ENCODE measurements around the gene CALN1. TPM values are rescaled to one million over a fixed set of nuclear protein-coding genes. Genes with fewer than 3 reads are reported as not detected.
A peak's percentile ranks its signal among the peaks of the same experiment; 100 is the strongest.

Gene CALN1
- total and polyA plus RNA-seq, 9 of the 15 experiments (the other 6 are each of a cell fraction or from before 2014, with no cell fraction given), result 1.4 to 7.5 (median 3.3) TPM

GRCh38 chr7:71871446-71871845, 540.7 kb downstream of the CALN1 start:
- H3K9me3 ChIP-seq (replicated peaks; ENCODE audit: control insufficient read depth, insufficient read depth, low read depth, low read length), result no peaks in the 10 kb centered on the region
- no peaks in the 10 kb centered on the region for H3K4me1 ChIP-seq (replicated peaks in 1 of 2; ENCODE audit: control insufficient read depth in 2 of 2, insufficient read depth in 2 of 2, low read length in 2 of 2)
- peak; percentile 78 for ATAC-seq
- ChIA-PET CTCF (ENCODE audit: low intra/inter-chr PET ratio) (no interaction called here), POLR2A (interaction anchor here (0.7 kb wide), 1 partner anchor 462 kb away, joined by 3 read pairs; no protein-coding TSS in a partner anchor)
- no peak overlapping the region for H3K27ac ChIP-seq (ENCODE audit: extremely low read depth, low read depth, low read length)
- no TSS peak for BruUV-seq (replicated peaks)
- DNase-seq (ENCODE audit: extremely low read depth in 1 of 4, low spot score in 3 of 4), result peak; percentile 19 to 38 (median 22)
- H3K9ac ChIP-seq (ENCODE audit: insufficient read depth in 1 of 2, low read depth in 2 of 2, low read length in 2 of 2), result no peak overlapping the region
- H3K9me1 ChIP-seq (ENCODE audit: control insufficient read depth, insufficient read depth, low read length), result no peaks in the 10 kb centered on the region
- no peaks in the 10 kb centered on the region for H3K27me3 ChIP-seq (ENCODE audit: control insufficient read depth in 2 of 2, insufficient read depth in 2 of 2, low read length in 2 of 2)
- H3K79me2 ChIP-seq (ENCODE audit: control insufficient read depth, insufficient read depth, low read length), result no peaks in the 10 kb centered on the region
- H4K20me1 ChIP-seq (replicated peaks; ENCODE audit: control insufficient read depth, insufficient read depth, low read length), result no peaks in the 10 kb centered on the region
- no peak for FAIRE-seq
- no peak overlapping the region for H3K4me3 ChIP-seq
- H2AFZ ChIP-seq (ENCODE audit: low read depth, low read length), result no peak overlapping the region
- WGBS (ENCODE audit: insufficient coverage, low coverage, missing lambda C conversion rate), result 6% methylated on average over 4 of the region's 4 CpGs
- in situ Hi-C loops (cut with MboI), result no loop called here
- H3K36me3 ChIP-seq (ENCODE audit: control insufficient read depth, insufficient read depth, low read length), result no peaks in the 10 kb centered on the region
- no peak overlapping the region for H3K4me2 ChIP-seq (ENCODE audit: insufficient read depth, low read length)
- intact Hi-C loops (cut with micrococcal nuclease), result no loop called here
- TF ChIP-seq U2AF1 (optimal IDR thresholded peaks at IDR 0.05; ENCODE audit: low read depth, low read length), result no peak
- TF ChIP-seq, protein P1, sequence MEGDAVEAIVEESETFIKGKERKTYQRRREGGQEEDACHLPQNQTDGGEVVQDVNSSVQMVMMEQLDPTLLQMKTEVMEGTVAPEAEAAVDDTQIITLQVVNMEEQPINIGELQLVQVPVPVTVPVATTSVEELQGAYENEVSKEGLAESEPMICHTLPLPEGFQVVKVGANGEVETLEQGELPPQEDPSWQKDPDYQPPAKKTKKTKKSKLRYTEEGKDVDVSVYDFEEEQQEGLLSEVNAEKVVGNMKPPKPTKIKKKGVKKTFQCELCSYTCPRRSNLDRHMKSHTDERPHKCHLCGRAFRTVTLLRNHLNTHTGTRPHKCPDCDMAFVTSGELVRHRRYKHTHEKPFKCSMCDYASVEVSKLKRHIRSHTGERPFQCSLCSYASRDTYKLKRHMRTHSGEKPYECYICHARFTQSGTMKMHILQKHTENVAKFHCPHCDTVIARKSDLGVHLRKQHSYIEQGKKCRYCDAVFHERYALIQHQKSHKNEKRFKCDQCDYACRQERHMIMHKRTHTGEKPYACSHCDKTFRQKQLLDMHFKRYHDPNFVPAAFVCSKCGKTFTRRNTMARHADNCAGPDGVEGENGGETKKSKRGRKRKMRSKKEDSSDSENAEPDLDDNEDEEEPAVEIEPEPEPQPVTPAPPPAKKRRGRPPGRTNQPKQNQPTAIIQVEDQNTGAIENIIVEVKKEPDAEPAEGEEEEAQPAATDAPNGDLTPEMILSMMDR (IDR thresholded peaks at IDR 0.05 in 2 of 3, conservative IDR thresholded peaks at IDR 0.05 in 1 of 3; ENCODE audit: insufficient read depth in 2 of 3, low read depth in 1 of 3, low read length in 3 of 3), result peak; percentile 49 to 59 (median 52)
- TF ChIP-seq HDAC3 (IDR thresholded peaks at IDR 0.05; ENCODE audit: borderline replicate concordance, partially characterized antibody), result no peak
- TF ChIP-seq ATF1 (CRISPR knock-in tag; IDR thresholded peaks at IDR 0.05), result no peak
- no peak for TF ChIP-seq ATF1 (tag; IDR thresholded peaks at IDR 0.05)
- TF ChIP-seq ETV5 (CRISPR knock-in tag; IDR thresholded peaks at IDR 0.05; ENCODE audit: low read depth), result no peak
- TF ChIP-seq ZNF133 (CRISPR knock-in tag; IDR thresholded peaks at IDR 0.05), result no peak
- TF ChIP-seq DPF2 (IDR thresholded peaks at IDR 0.05), result no peak
- TF ChIP-seq NCOR1 (IDR thresholded peaks at IDR 0.05), result no peak
- TF ChIP-seq MCM5 (IDR thresholded peaks at IDR 0.05; ENCODE audit: low read depth), result no peak
- TF ChIP-seq HCFC1 (IDR thresholded peaks at IDR 0.05; ENCODE audit: low read depth, low read length), result no peak
- 0 out of 2 replicates have a peak, but pooled peaks have one; percentile 30 for TF ChIP-seq SMC3 (conservative IDR thresholded peaks at IDR 0.05; ENCODE audit: insufficient read depth, low read depth, low read length)
- peak in 1 of 2 experiments; percentile 50; a peak in 2 of 4 replicates for TF ChIP-seq RAD21 (CRISPR knock-in tag; conservative IDR thresholded peaks at IDR 0.05 in 1 of 2, IDR thresholded peaks at IDR 0.05 in 1 of 2)
- no peak for TF ChIP-seq ZMIZ1 (IDR thresholded peaks at IDR 0.05; ENCODE audit: low read depth in 2 of 2, low read length in 2 of 2)
- no peak for TF ChIP-seq GTF2F1 (IDR thresholded peaks at IDR 0.05; ENCODE audit: low read depth, low read length)
- TF ChIP-seq ZNF79 (CRISPR knock-in tag; IDR thresholded peaks at IDR 0.05; ENCODE audit: low read depth), result no peak
- TF ChIP-seq NCOA4 (IDR thresholded peaks at IDR 0.05; ENCODE audit: partially characterized antibody), result no peak
